ENCODE measurements around the gene STX18.

DNA sequence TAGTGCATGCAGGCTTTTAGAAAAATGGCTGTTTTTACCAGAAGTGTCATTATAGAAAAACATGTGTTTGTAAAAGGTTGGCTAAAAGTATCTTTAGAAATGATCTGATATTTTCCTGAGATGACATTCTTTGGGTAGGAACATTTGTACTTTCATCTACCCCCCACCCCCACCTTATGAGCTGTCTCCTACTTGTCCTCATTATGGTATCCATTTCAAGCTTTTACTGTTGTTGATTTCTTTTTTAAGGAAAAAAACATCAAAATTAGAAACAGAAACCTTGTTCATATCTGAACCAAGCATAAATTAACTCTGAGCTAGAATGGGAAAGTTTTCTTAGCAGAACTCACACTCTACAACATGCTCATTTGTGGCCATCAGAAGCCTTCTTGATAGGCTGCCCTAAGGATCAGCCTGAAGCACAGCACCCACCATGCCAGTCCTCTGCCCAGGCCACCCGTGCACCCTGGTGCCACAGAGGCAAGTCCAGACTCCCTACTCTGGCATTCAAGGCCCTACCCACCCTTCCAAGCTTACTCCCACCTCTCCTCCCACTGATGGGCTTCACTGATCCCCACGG is 105.5 kb downstream of the STX18 start:
- TF ChIP-seq, protein P1, sequence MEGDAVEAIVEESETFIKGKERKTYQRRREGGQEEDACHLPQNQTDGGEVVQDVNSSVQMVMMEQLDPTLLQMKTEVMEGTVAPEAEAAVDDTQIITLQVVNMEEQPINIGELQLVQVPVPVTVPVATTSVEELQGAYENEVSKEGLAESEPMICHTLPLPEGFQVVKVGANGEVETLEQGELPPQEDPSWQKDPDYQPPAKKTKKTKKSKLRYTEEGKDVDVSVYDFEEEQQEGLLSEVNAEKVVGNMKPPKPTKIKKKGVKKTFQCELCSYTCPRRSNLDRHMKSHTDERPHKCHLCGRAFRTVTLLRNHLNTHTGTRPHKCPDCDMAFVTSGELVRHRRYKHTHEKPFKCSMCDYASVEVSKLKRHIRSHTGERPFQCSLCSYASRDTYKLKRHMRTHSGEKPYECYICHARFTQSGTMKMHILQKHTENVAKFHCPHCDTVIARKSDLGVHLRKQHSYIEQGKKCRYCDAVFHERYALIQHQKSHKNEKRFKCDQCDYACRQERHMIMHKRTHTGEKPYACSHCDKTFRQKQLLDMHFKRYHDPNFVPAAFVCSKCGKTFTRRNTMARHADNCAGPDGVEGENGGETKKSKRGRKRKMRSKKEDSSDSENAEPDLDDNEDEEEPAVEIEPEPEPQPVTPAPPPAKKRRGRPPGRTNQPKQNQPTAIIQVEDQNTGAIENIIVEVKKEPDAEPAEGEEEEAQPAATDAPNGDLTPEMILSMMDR (IDR thresholded peaks at IDR 0.05; ENCODE audit: extremely low read depth in 1 of 2, insufficient read depth in 1 of 2, low read depth in 1 of 2, low read length in 2 of 2) = no peak
- TF ChIP-seq JUN (IDR thresholded peaks at IDR 0.05; ENCODE audit: borderline replicate concordance, insufficient read depth, insufficient read length, low read depth) (no peak), POLR2AphosphoS5 (IDR thresholded peaks at IDR 0.05; ENCODE audit: insufficient read depth, low read depth, low read length) (no peak), POLR2A (IDR thresholded peaks at IDR 0.05; ENCODE audit: low read depth, low read length) (no peak), GATA2 (IDR thresholded peaks at IDR 0.05; ENCODE audit: insufficient read depth, insufficient read length, low read depth, low read length) (no peak), EZH2 (IDR thresholded peaks at IDR 0.05; ENCODE audit: borderline replicate concordance, low read depth, low read length, severe bottlenecking) (no peak), MAX (IDR thresholded peaks at IDR 0.05; ENCODE audit: insufficient read depth, insufficient read length) (no peak), MYC (IDR thresholded peaks at IDR 0.05; ENCODE audit: low read depth, low read length) (no peak), FOS (IDR thresholded peaks at IDR 0.05; ENCODE audit: borderline replicate concordance, insufficient read depth, low read length) (no peak)
